ENCODE results near the gene RXFP1.
"Not testable (repeated sequence)": the region's sequence is repeated elsewhere in the genome, so short reads cannot be mapped to it uniquely, and the experiment has no call there.

RXFP1 gene

GRCh38 chr4:158622251-158622650 is 100.6 kb downstream of the RXFP1 start:
- no peak for DNase-seq

- DNase-seq: peak; percentile 42
These were observed 103.3 kb downstream of the RXFP1 start for GRCh38 chr4:158624889-158625478.

GRCh38 chr4:158625544-158625943 is 103.9 kb downstream of the RXFP1 start:
- DNase-seq: no peak

- no peak for DNase-seq
These were observed 109.2 kb downstream of the RXFP1 start for GRCh38 chr4:158630893-158631292.

- DNase-seq: no peak
These were observed 114.9 kb downstream of the RXFP1 start for GRCh38 chr4:158636619-158637018.

GRCh38 chr4:158644356-158644755 is 122.7 kb downstream of the RXFP1 start:
- DNase-seq: no peak

- peak; percentile 11 for DNase-seq
These were observed 123.1 kb downstream of the RXFP1 start for GRCh38 chr4:158644760-158645159.

GRCh38 chr4:158649111-158649680 is 127.5 kb downstream of the RXFP1 start:
- DNase-seq: no peak

- DNase-seq: no peak
These were observed 131.2 kb downstream of the RXFP1 start for GRCh38 chr4:158652920-158653319.

GRCh38 chr4:158656439-158656838 is 134.8 kb downstream of the RXFP1 start:
- no peak for DNase-seq

- DNase-seq: no peak
These were observed 135.6 kb downstream of the RXFP1 start for GRCh38 chr4:158657291-158657690.

GRCh38 chr4:158663255-158663654 is 141.6 kb downstream of the RXFP1 start:
- DNase-seq: not testable (repeated sequence)

- not testable (repeated sequence) for DNase-seq
These were observed 142.3 kb downstream of the RXFP1 start for GRCh38 chr4:158663707-158664625.

- DNase-seq: no peak
These were observed 143.1 kb downstream of the RXFP1 start for GRCh38 chr4:158664806-158665205.

GRCh38 chr4:158666892-158667291 is 145.2 kb downstream of the RXFP1 start:
- DNase-seq: no peak

GRCh38 chr4:158667651-158668198 is 146.0 kb downstream of the RXFP1 start:
- no peak for DNase-seq

GRCh38 chr4:158669310-158669709 is 147.6 kb downstream of the RXFP1 start:
- DNase-seq: no peak

- DNase-seq: peak; percentile 49
These were observed 149.4 kb downstream of the RXFP1 start for GRCh38 chr4:158670975-158671664.

GRCh38 chr4:158671665-158671914 is 149.9 kb downstream of the RXFP1 start, which contains the start of gene C4orf46:
Gene C4orf46 (minus strand): TSS chr4:158671887. CDS start chr4:158671801, 86 bp downstream.
- DNase-seq: no peak

- peak; percentile 100 for DNase-seq
These were observed 150.5 kb downstream of the RXFP1 start, which contains the start of gene ETFDH for GRCh38 chr4:158671915-158672806. Gene ETFDH (plus strand): TSS chr4:158672296. CDS start chr4:158672457, 161 bp downstream.

GRCh38 chr4:158673633-158674032 is 152.0 kb downstream of the RXFP1 start:
- DNase-seq: no peak

- DNase-seq: no peak
These were observed 154.4 kb downstream of the RXFP1 start for GRCh38 chr4:158676076-158676475.

Data from NCI-H526 treated with DMSO at 0.1 percent for 48 hours (cell line).